Measurements from ENCODE around the gene HDDC3.

Gene HDDC3

GRCh38 chr15:90895571-90896117 lies 36.7 kb downstream of the HDDC3 start:
- no peak for DNase-seq (ENCODE audit: low read depth in 3 of 3, low spot score in 1 of 3)

GRCh38 chr15:90893175-90894090 lies 38.9 kb downstream of the HDDC3 start:
- DNase-seq (ENCODE audit: low read depth in 3 of 3, low spot score in 1 of 3) = no peak

GRCh38 chr15:90892498-90893174 lies 39.7 kb downstream of the HDDC3 start:
- no peak for DNase-seq (ENCODE audit: low read depth in 3 of 3, low spot score in 1 of 3)

- no peak for DNase-seq (ENCODE audit: low read depth in 3 of 3, low spot score in 1 of 3)
These were observed 40.3 kb downstream of the HDDC3 start for GRCh38 chr15:90892023-90892422.

GRCh38 chr15:90891346-90891949 lies 40.9 kb downstream of the HDDC3 start:
- DNase-seq (ENCODE audit: low read depth in 3 of 3, low spot score in 1 of 3) = no peak

GRCh38 chr15:90890839-90891238 lies 41.5 kb downstream of the HDDC3 start:
- DNase-seq (ENCODE audit: low read depth in 3 of 3, low spot score in 1 of 3) = no peak

- no peak for DNase-seq (ENCODE audit: low read depth in 3 of 3, low spot score in 1 of 3)
These were observed 42.5 kb downstream of the HDDC3 start for GRCh38 chr15:90889736-90890456.

GRCh38 chr15:90889313-90889730 lies 43.0 kb downstream of the HDDC3 start:
- DNase-seq (ENCODE audit: low read depth in 3 of 3, low spot score in 1 of 3) = no peak

GRCh38 chr15:90887037-90887481 lies 45.3 kb downstream of the HDDC3 start:
- no peak for DNase-seq (ENCODE audit: low read depth in 3 of 3, low spot score in 1 of 3)

- DNase-seq (ENCODE audit: low read depth in 3 of 3, low spot score in 1 of 3) = no peak
These were observed 46.1 kb downstream of the HDDC3 start for GRCh38 chr15:90886291-90886614.

GRCh38 chr15:90885432-90886290 lies 46.7 kb downstream of the HDDC3 start:
- DNase-seq (ENCODE audit: low read depth in 3 of 3, low spot score in 1 of 3) = peak; percentile 47 to 86 (median 66)

GRCh38 chr15:90884719-90885431 lies 47.5 kb downstream of the HDDC3 start:
- DNase-seq (ENCODE audit: low read depth in 3 of 3, low spot score in 1 of 3) = no peak

GRCh38 chr15:90883976-90884718 lies 48.2 kb downstream of the HDDC3 start, which contains the start of gene FES:
FES (plus strand) TSS chr15:90884504; CDS start chr15:90885046, 542 bp downstream.
- no peak for DNase-seq (ENCODE audit: low read depth in 3 of 3, low spot score in 1 of 3)

- DNase-seq (ENCODE audit: low read depth in 3 of 3, low spot score in 1 of 3) = no peak
These were observed 48.8 kb downstream of the HDDC3 start for GRCh38 chr15:90883526-90883975.

GRCh38 chr15:90882781-90883525 lies 49.4 kb downstream of the HDDC3 start:
- no peak for DNase-seq (ENCODE audit: low read depth in 3 of 3, low spot score in 1 of 3)

GRCh38 chr15:90881978-90882721 lies 50.2 kb downstream of the HDDC3 start:
- no peak for DNase-seq (ENCODE audit: low read depth in 3 of 3, low spot score in 1 of 3)
